ENCODE measurements around the gene ADAM33. TPM values are rescaled to one million over a fixed set of nuclear protein-coding genes. Genes with fewer than 3 reads are reported as not detected.

ADAM33 gene, protein sequence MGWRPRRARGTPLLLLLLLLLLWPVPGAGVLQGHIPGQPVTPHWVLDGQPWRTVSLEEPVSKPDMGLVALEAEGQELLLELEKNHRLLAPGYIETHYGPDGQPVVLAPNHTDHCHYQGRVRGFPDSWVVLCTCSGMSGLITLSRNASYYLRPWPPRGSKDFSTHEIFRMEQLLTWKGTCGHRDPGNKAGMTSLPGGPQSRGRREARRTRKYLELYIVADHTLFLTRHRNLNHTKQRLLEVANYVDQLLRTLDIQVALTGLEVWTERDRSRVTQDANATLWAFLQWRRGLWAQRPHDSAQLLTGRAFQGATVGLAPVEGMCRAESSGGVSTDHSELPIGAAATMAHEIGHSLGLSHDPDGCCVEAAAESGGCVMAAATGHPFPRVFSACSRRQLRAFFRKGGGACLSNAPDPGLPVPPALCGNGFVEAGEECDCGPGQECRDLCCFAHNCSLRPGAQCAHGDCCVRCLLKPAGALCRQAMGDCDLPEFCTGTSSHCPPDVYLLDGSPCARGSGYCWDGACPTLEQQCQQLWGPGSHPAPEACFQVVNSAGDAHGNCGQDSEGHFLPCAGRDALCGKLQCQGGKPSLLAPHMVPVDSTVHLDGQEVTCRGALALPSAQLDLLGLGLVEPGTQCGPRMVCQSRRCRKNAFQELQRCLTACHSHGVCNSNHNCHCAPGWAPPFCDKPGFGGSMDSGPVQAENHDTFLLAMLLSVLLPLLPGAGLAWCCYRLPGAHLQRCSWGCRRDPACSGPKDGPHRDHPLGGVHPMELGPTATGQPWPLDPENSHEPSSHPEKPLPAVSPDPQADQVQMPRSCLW
- not detected for total RNA-seq

DNA sequence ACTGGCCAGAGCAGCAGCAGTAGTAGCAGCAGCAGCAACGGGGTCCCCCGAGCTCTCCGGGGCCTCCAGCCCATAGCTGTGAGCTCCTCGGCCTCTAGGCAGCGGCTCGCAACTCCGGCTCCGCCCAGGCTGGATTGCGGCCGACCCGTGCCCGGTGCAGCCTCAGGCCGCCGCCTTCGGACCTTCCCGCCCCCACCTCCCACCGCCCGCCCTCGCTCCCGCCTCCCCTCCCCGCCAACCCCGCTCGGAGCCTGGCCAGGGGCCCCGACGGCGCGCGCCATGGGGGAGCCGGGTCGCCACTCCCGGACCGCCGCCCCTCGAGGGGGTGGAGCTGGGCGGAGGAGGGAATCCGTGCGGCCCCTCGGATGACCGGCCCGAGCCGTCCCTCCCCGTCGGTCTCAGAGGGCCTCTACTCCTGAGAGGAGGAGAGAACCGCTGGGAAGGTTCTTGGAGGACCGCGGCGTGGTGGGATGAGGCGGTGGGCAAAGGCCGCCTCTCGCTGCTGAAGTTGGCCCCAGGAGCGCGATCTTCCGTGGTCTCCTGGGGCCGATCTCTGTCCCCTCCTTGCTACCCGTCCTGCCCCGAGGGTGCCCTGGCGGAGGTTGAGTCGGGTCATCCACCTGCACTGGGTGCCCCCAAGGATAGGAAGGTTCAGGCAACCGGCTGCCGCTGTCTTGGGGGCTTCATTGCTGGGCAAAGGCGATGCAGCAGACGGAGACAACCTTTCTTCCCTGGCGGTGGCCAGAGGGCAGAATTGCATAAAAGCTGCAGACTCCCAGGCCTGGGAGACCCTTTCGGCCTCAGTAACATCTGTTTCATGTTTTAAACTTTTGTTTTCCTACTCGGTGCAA is at the start of gene ADAM33:
Gene ADAM33 (minus strand): TSS at position 80 of the 851 bp plus-strand sequence. CDS start 6 bp downstream, at position 74.
- Mint-ChIP-seq H3K27me3 (ENCODE audit: low read depth) (peaks cover 73% of the 10 kb centered on the region), H3K36me3 (ENCODE audit: insufficient read depth in 2 of 2) (no peaks in the 10 kb centered on the region), H3K4me1 (ENCODE audit: low read depth) (no peaks in the 10 kb centered on the region), H3K27ac (no peak within 1 kb of the TSS), H3K9me3 (no peaks in the 10 kb centered on the region), H3K4me3 (peak within 1 kb of the TSS in 1 of 2 donors; percentile 7)
- DNase-seq (no peak), ATAC-seq (replicated peaks in 1 of 2) (no peak)

DNA sequence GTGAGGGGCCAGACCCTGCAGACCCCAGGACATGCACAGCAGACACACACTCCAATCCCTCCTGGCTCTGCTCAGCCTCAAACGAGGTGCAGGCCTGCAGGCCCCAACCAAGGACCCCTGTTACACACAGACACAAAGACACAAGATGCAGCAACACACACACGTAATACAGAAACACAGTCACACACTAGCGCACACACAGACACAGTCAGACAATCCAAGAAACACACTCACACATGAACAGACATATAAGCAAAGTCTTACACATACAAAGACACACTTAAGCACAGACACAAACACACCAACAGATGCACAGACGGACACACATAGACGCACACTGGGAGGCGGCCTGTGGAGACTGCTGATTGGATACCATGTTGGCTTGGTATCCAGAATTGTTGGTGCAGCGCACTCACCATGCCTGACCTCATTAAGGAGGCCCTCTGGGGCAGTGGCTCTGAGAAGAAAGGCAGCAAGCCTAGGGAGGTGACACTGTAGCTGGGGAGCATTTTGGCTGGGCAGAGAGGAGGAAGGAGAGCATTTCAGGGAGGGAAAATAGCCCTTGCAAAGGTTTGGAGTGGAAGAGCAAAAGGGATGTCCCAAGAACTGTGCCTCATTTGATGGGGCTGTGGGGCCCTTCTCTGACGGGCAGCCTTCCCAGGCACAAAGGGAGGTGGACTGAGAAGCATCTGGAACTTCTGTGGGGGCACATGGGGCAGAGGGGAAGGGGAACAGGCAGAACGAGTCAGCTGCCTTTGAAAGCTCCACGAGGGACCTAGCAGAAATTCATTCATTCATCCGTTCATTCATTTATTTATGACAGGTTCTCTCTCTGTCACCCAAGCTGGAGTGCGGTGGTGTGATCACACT is 49.2 kb upstream of the ADAM33 start:
- no peak for ATAC-seq (replicated peaks in 1 of 2)
- DNase-seq: no peak
- H3K4me1 Mint-ChIP-seq (ENCODE audit: low read depth): no peaks in the 10 kb centered on the region
- no peak overlapping the region for H3K4me3 Mint-ChIP-seq
- H3K27ac Mint-ChIP-seq: no peak overlapping the region
- no peaks in the 10 kb centered on the region for H3K36me3 Mint-ChIP-seq (ENCODE audit: insufficient read depth in 2 of 2)
- H3K9me3 Mint-ChIP-seq: no peaks in the 10 kb centered on the region
- H3K27me3 Mint-ChIP-seq (ENCODE audit: low read depth): peaks cover 51% of the 10 kb centered on the region

DNA sequence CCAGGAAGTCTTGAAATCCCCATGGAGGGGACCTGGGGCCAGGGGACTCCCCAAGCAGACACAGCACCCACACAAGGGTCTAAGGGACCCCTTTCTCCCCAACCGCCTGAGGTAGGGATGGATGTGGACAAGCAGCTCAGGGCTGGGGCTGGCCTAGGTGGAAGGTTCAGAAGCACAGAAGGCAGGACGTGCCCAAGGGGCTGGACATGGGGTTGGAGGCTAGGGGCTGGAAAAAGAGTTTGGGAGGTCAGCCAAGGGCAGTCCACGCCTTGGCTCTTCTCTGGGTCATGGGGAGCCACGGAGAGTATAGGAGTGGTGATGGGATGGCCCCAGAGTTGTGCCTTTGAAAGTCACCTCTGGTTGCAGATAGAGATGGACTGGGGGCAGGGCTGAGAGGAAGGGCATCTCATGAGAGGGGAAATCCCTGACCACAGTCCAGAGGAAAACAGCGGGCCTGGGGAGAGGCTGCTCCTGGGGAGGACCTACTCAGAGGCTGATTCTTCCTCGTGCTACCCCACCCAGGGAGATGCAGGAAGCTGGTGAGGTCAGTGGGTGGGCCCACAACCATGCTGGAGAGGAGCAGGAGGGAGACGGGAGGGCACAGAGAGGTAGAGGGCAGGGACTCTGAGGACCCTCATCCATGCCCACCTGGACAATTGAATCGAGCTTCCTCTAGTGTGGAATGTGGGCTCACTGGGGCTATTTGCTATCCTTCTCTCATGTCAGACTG is 48.2 kb upstream of the ADAM33 start:
- DNase-seq (no peak), ATAC-seq (replicated peaks in 1 of 2) (no peak)
- H3K36me3 Mint-ChIP-seq (ENCODE audit: insufficient read depth in 2 of 2): no peaks in the 10 kb centered on the region
- peaks cover 51% of the 10 kb centered on the region for H3K27me3 Mint-ChIP-seq (ENCODE audit: low read depth)
- H3K4me1 Mint-ChIP-seq (ENCODE audit: low read depth): no peaks in the 10 kb centered on the region
- H3K27ac Mint-ChIP-seq: no peak overlapping the region
- H3K4me3 Mint-ChIP-seq: no peak overlapping the region
- no peaks in the 10 kb centered on the region for H3K9me3 Mint-ChIP-seq

DNA sequence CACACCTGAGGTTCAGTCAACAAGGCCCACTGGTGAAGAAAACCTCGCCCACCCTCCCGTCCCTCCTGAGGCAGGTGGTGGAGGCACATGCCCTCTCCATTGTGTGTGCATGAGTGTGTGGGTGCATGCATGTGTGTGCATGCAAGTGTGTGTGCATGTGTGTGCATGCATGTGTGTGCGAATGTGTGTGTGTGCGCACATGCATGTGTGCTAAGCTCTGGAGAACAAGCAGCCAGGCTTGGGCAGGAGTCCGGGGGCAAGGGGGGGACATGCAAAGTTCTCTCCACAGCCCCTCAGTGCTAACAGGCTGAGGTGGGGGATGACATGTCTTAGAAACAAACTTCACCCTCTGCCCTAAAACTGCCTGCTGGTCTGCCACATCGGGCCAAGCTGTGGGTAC is 47.6 kb upstream of the ADAM33 start:
- Mint-ChIP-seq H3K27ac (no peak overlapping the region), H3K9me3 (no peaks in the 10 kb centered on the region), H3K27me3 (ENCODE audit: low read depth) (peaks cover 51% of the 10 kb centered on the region), H3K4me3 (no peak overlapping the region), H3K36me3 (ENCODE audit: insufficient read depth in 2 of 2) (no peaks in the 10 kb centered on the region), H3K4me1 (ENCODE audit: low read depth) (no peaks in the 10 kb centered on the region)
- ATAC-seq (replicated peaks in 1 of 2) (no peak), DNase-seq (no peak)

GRCh38 chr20:3728876-3729275 is 47.1 kb upstream of the ADAM33 start:
- H3K27me3 Mint-ChIP-seq (ENCODE audit: low read depth): peaks cover 51% of the 10 kb centered on the region
- no peaks in the 10 kb centered on the region for H3K36me3 Mint-ChIP-seq (ENCODE audit: insufficient read depth in 2 of 2)
- H3K27ac Mint-ChIP-seq: no peak overlapping the region
- no peaks in the 10 kb centered on the region for H3K9me3 Mint-ChIP-seq
- no peak for ATAC-seq (replicated peaks in 1 of 2)
- DNase-seq: no peak
- H3K4me3 Mint-ChIP-seq: no peak overlapping the region
- H3K4me1 Mint-ChIP-seq (ENCODE audit: low read depth): no peaks in the 10 kb centered on the region

- H3K4me1 Mint-ChIP-seq (ENCODE audit: low read depth): no peaks in the 10 kb centered on the region
- DNase-seq (no peak), ATAC-seq (replicated peaks in 1 of 2) (no peak)
- peaks cover 48% of the 10 kb centered on the region for H3K27me3 Mint-ChIP-seq (ENCODE audit: low read depth)
- H3K9me3 Mint-ChIP-seq: no peaks in the 10 kb centered on the region
- H3K27ac Mint-ChIP-seq: no peak overlapping the region
- H3K36me3 Mint-ChIP-seq (ENCODE audit: insufficient read depth in 2 of 2): no peaks in the 10 kb centered on the region
- H3K4me3 Mint-ChIP-seq: no peak overlapping the region
Observed at GRCh38 chr20:3728354-3728753, 46.5 kb upstream of the ADAM33 start.

DNA sequence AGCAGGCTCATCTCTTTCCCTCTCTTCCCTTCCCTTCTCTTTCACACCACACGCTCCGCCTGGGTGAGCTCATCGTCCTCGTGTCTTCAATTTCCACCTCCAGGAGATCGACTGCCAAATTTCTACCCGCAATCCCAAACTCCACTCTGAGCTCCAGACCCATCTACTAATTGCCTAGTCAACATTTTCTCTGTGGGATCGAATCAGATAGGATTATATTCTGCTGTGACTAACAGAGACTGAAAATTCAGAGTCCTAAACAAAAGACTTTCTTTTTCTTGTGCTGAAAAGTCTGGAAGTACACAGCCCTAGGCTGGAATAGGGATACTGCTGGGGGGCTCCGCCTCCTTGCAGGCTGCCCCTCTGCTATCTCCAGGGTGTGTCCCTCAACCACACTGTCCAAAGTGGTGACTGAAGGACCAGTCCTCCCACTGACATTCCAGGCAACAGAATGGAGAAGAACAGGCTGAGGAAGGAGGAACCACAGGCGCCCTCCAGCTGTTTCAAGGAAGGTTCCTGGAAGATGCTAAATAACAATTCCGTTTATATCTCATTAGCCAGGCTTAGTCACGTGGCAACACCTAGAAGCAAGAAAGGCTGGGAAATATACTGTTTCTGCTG is 45.7 kb upstream of the ADAM33 start:
- no peak overlapping the region for H3K4me3 Mint-ChIP-seq

GRCh38 chr20:3724356-3724755 is 42.5 kb upstream of the ADAM33 start:
- no peaks in the 10 kb centered on the region for H3K9me3 Mint-ChIP-seq
- no peak for ATAC-seq (replicated peaks in 1 of 2)

More for the DNA sequence above, 45.7 kb upstream of the ADAM33 start:
- Mint-ChIP-seq H3K27ac (no peak overlapping the region), H3K36me3 (ENCODE audit: insufficient read depth in 2 of 2) (no peaks in the 10 kb centered on the region), H3K4me1 (ENCODE audit: low read depth) (no peaks in the 10 kb centered on the region), H3K27me3 (ENCODE audit: low read depth) (peaks cover 42% of the 10 kb centered on the region), H3K9me3 (no peaks in the 10 kb centered on the region)
- no peak for ATAC-seq (replicated peaks in 1 of 2)
- DNase-seq: no peak

GRCh38 chr20:3723284-3723683 is 41.5 kb upstream of the ADAM33 start:
- no peak overlapping the region for H3K27ac Mint-ChIP-seq
- H3K27me3 Mint-ChIP-seq (ENCODE audit: low read depth): peaks cover 28% of the 10 kb centered on the region
- no peaks in the 10 kb centered on the region for H3K4me1 Mint-ChIP-seq (ENCODE audit: low read depth)
- DNase-seq (no peak), ATAC-seq (replicated peaks in 1 of 2) (no peak)
- H3K36me3 Mint-ChIP-seq (ENCODE audit: insufficient read depth in 2 of 2): no peaks in the 10 kb centered on the region
- no peak overlapping the region for H3K4me3 Mint-ChIP-seq
- H3K9me3 Mint-ChIP-seq: no peaks in the 10 kb centered on the region

More at GRCh38 chr20:3724356-3724755, 42.5 kb upstream of the ADAM33 start:
- Mint-ChIP-seq H3K4me1 (ENCODE audit: low read depth) (no peaks in the 10 kb centered on the region), H3K27ac (no peak overlapping the region), H3K36me3 (ENCODE audit: insufficient read depth in 2 of 2) (no peaks in the 10 kb centered on the region), H3K27me3 (ENCODE audit: low read depth) (peaks cover 29% of the 10 kb centered on the region), H3K4me3 (no peak overlapping the region)
- DNase-seq: no peak

DNA sequence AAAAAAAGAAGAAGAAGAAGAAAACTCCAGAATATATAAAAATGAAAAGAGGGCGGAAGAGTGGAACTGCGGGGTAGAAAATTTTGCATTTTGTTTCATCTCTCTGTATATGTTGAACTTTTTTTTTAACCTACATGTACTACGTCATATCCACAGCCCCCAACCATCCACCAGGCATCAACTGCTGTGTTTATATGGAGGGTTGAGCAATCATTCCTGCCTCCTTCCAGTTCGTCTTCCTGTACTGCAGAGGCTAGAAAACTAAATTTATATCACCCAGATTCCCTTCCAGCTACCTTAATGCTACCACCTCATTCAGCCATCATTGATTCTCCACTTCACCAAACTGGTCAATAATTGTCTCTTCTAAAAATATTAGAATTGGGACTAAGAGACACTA is 40.1 kb upstream of the ADAM33 start:
- DNase-seq (no peak), ATAC-seq (replicated peaks in 1 of 2) (no peak)
- Mint-ChIP-seq H3K4me3 (no peak overlapping the region), H3K27me3 (ENCODE audit: low read depth) (peaks cover 21% of the 10 kb centered on the region), H3K36me3 (ENCODE audit: insufficient read depth in 2 of 2) (no peaks in the 10 kb centered on the region), H3K27ac (no peak overlapping the region), H3K9me3 (no peaks in the 10 kb centered on the region), H3K4me1 (ENCODE audit: low read depth) (no peaks in the 10 kb centered on the region)

DNA sequence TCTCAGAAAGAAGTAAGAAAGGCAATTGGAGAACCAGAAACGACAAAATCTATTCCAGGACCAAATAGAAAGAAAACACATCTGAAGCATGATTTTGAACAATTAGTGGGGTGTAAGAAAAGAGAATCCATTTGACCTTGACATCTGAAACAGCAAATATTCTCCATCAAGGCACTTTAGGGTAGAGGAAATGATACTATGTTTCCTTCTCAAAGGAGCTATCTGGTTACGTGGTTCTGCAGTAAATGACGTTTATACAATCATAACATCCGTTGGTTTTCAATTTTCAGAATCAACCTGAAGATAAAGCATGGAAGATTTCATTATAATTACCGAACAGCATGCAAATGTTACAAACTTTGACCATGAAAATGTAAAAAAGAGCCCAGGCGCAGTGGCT is 38.8 kb upstream of the ADAM33 start:
- ATAC-seq (replicated peaks in 1 of 2): no peak
- no peaks in the 10 kb centered on the region for H3K4me1 Mint-ChIP-seq (ENCODE audit: low read depth)
- DNase-seq: no peak
- peaks cover 18% of the 10 kb centered on the region for H3K27me3 Mint-ChIP-seq (ENCODE audit: low read depth)
- H3K9me3 Mint-ChIP-seq: no peaks in the 10 kb centered on the region
- no peaks in the 10 kb centered on the region for H3K36me3 Mint-ChIP-seq (ENCODE audit: insufficient read depth in 2 of 2)
- peak overlapping the region; percentile 14 for H3K27ac Mint-ChIP-seq
- no peak overlapping the region for H3K4me3 Mint-ChIP-seq
